ENCODE results near the gene HCFC2.

- TF ChIP-seq YY1 (IDR thresholded peaks at IDR 0.05; ENCODE audit: insufficient read depth, insufficient read length) (no peak), SUZ12 (IDR thresholded peaks at IDR 0.05; ENCODE audit: extremely low read depth, insufficient read depth, insufficient read length) (no peak), ZNF274 (IDR thresholded peaks at IDR 0.05; ENCODE audit: low read depth, low read length) (no peak)
Measured at GRCh38 chr12:104131609-104132008, 67.3 kb downstream of the HCFC2 start.
